Stimulated activated CD4-positive, alpha-beta T cell treated with anti-CD3 and anti-CD28 coated beads, Interleukin-4, amount 100 ng/mL, for 48 hours (primary cell): ENCODE measurements around the gene UBE3B.

Experiments
- DNase-seq, 2 donors: peaks; one replicate each; pipeline ENCODE4 v3.0.0-alpha.2; 2020; ENCODE audit warnings: low read depth in 2 of 2

UBE3B gene

GRCh38 chr12:109532721-109533486 is 55.5 kb downstream of the UBE3B start:
- DNase-seq = no peak

DNA sequence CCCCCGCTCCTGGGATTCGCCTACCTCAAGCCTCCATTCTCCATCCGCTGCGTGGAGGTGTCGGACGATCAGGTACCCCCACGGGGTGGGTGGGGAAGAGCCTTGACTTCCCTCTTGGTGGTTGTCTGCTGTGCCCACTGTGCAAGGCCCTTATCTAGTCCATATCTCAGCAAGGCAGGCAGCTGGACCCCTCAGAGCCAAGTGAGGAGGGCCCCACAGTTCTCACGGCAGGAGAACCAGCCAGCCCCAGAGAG is 56.0 kb downstream of the UBE3B start:
- DNase-seq = no peak

DNA sequence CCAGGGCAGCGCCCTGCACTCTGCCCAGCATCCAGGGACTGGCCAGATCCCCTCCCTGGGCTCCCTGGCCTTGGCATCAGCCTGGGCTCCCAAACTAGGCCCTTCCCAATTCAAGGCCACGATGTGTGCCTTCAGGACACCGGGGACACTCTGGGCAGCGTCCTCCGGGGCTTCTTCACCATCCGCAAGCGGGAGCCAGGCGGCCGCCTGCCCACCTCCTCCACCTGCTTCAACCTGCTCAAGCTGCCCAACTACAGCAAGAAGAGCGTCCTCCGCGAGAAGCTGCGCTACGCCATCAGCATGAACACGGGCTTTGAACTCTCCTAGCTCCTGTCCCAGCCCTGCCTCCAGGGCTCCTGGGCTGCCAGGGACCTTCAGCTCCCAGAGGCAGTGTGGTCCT is 57.0 kb downstream of the UBE3B start:
- DNase-seq = no peak

GRCh38 chr12:109535231-109535862 is 57.9 kb downstream of the UBE3B start:
- no peak for DNase-seq

- no peak for DNase-seq
Measured at GRCh38 chr12:109535863-109536250, 58.4 kb downstream of the UBE3B start.

GRCh38 chr12:109537136-109537535 is 59.7 kb downstream of the UBE3B start:
- DNase-seq = no peak

DNA sequence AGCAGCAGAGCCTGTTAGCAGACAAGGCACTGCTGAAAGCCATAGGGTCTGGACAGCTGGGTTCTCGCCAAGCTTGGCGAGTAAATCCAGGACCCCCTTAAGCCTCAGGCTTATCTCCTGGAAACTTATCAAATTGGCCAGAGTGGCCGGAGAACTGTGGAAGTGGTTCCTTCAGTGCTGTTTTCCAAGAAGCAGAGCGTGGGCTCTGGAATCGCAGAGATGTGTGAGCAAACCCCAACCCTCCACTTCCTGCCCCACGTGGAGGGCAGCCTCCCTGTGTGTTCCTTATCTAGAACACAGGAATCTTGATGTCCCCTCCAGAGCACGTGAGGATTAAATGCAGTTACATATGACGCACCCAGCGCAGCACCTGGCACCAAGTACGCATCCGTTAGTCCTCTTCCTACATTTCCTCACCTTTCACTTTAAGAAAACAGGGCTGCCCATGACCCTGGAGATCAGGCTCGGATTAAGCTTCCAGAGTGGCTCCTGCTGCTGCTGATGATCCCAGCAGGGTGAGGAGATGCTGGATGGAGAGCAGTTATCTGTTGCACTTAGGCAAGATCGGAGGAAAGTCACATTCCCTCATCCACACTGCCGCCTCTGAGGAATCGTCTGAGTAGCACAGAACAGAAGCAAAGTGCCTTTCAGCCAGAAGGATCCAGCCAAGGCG is 60.9 kb downstream of the UBE3B start:
- DNase-seq = no peak

DNA sequence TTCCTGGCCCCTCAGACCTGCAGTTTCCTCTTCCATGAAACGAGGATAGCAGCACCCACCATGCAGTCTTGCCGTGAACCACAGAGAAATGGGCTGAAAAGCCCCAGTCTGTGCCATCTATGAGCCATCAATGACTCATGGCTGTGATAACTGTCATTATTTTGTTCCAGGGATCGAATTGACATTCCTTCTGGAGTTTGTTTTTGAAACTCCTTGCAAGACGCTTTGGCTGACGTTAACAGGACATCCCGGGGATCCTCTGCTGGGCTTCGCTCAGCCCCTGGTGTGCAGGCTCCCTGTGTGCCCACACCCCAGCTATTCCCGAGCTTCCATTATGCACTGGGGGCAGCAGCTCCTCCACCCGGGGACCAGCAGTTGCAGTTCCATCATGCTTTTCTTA is 62.1 kb downstream of the UBE3B start:
- no peak for DNase-seq

DNA sequence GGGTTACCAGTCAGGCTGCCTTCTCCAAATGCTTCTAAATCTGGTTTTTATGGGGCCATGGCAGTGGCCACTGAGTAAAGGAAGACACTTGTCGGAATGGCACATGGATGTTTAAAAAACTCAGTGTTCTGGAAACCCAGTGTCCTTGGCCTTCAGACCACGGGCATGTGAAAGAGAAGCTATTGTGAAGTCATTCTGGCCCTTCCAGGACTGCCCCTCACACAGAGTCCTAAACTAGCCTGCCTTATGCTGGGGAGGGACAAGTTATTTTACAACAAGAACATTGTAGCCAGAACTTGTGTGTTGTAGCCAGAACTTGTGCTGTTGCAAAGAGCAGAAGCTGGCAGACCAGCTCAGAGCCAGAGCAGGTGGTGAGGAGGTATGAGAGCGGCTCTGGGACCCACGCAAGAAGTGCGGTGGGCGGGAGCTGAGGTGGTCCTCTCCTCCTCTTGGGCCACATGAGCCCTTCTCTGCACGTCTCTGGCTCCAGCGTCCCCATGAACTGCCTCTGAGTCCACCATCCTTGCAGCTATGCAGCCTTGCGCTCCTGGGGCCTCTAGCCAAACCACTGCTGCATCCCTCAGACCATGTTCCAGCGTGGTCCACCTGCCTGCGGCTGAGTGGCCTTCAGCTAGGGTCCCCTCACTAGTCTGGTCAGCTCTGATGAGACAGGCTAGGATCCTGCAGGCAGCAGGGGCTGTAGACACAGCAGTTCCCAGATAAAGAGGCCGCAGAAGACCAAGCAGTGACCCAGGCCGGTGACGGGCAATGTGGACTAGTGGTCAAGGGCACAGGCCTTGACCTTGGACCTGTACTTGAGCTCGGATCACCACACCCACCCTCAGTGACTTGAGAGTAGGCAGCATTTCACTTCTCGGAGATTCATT is 63.3 kb downstream of the UBE3B start:
- no peak for DNase-seq

- no peak for DNase-seq
Measured at GRCh38 chr12:109541413-109541726, 63.9 kb downstream of the UBE3B start.

GRCh38 chr12:109542014-109542413 is 64.6 kb downstream of the UBE3B start:
- DNase-seq = no peak

DNA sequence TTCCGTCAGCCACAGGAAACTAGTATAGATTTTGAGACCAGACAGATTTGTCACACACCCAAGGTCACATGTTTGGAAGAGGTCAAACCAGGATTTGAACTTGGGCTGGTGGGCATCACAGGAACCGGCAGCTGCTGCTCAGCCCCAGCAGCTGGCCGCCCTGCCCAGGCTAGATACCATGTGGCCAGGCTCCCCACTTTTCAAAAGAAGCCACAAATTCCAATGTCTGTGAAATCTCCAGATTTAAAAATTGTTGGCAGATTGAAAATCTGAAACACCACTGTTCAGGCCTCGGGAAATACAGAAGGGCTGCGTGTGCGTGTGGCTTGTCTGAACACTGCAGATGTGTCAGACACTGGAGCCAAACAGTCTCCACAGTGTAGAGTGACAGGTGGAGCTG is 65.4 kb downstream of the UBE3B start:
- no peak for DNase-seq

DNA sequence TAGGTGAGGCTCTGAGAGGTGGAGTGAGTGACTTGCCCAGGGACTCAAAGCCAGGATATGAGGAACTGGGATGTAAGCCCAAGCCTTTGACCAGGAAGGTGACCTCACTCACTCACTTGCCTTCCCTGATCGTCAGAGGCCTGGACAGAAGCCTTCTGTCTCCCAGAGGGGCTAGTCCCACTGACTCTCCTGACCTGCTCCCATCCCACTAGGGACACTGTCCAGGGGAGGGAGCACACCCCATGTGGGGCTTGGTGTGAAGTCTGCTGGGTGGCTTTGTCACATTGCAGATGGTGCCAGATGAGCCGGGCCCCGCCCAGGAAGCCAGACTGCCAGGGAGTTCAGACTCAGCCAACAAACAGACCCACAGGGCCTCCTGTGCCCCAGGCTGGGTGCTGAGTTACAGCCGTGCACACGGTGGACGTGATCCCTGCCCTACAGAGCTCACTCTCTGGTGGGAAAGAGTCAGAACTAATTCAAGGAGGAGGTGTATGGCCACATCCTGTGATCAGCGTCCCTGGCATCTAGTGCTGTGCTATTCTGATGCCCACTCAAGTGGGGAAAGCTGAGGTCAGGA is 67.6 kb downstream of the UBE3B start:
- no peak for DNase-seq

GRCh38 chr12:109545826-109546225 is 68.4 kb downstream of the UBE3B start:
- no peak for DNase-seq

GRCh38 chr12:109547286-109547685 is 69.9 kb downstream of the UBE3B start:
- no peak for DNase-seq

GRCh38 chr12:109548258-109548657 is 70.8 kb downstream of the UBE3B start:
- DNase-seq = no peak

- no peak for DNase-seq
Measured at GRCh38 chr12:109549613-109550270, 72.3 kb downstream of the UBE3B start.

DNA sequence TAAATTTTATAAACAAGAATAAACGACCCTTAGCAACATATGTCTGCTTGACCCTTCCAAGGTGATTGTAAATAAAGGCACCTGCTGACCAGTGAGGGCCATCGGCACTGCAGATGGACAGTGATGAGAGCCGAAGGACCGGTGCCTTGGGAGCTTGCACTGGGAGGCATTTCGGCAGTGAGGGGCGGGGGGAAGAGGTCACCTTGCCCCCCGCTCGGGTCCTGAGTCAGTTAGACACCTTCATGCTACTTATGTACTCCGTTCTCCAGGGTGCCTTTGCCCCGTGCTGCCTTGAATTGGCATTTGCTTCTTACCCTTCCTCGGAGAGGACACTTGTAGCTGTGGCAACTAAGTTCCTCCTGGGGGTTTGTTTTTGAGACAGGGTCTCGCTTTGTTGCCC is 72.8 kb downstream of the UBE3B start:
- DNase-seq = no peak

- DNase-seq = no peak
Measured at GRCh38 chr12:109551108-109551507, 73.7 kb downstream of the UBE3B start.

DNA sequence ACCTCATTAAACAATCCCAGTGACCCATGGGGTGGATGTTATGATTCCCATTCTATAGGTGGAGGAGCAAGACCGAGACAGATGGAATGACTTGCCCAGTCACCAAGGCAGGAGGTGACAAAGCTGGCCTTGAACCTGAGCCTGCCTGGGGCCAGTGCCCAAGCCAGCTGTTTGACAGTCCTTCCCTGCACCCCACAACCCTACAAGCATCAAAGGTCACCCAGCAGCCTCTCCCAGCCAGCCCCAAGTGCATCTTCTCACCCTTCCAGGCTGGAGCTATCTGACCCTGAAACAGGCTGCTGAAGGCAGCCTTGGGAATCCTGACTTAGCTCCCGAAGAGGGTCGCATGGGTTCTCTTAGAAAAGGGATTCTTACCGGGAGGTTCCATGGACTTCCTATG is 75.5 kb downstream of the UBE3B start:
- no peak for DNase-seq

- no peak for DNase-seq
Measured at GRCh38 chr12:109553483-109553882, 76.0 kb downstream of the UBE3B start.
